GM23338 (cell line): ENCODE measurements around the gene ELAVL2.

Experiments used
- EZH2phosphoT487 ChIP-seq: fragments of 200-600 bp; sonication (generic); IDR thresholded peaks from one replicate; pipeline ENCODE4 v1.8.1; 2018; ENCODE audit warnings: antibody characterized with exemption; ENCODE audit not compliant: unreplicated experiment
- TF ChIP-seq, protein P1 (sequence below), 2 experiments: fragments of 200-600 bp in 1 of 2; sonication (generic) in 1 of 2; conservative IDR thresholded peaks; 2 replicates each; pipeline versions ENCODE4 v1.5.1 to v1.6.1; 2016 to 2017; ENCODE audit warnings: antibody characterized with exemption in 2 of 2, low read depth in 2 of 2, mild to moderate bottlenecking in 2 of 2, moderate library complexity in 1 of 2

DNA sequence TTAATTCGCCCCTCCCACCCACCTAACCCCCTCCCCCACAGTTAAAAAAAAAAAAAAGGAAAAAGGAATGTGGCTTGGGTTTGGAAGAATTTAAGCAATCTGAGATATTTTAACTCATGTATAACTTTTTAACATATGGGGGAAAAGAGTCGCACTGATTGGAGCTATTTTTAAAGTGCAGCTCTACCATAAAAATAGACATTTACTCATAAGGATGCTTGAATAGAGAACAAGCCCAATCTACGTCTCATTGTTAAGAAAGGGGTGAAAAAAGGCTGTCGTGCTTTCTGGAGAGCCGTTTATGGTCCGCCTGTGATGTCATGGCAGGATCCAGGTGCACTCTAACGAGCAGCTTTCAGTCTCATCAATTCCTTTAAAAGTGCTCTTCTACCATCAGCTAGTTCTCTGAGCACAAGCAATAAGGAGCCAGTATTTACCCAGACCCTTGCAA, 142.4 kb downstream of the ELAVL2 start:
- TF ChIP-seq, protein P1, sequence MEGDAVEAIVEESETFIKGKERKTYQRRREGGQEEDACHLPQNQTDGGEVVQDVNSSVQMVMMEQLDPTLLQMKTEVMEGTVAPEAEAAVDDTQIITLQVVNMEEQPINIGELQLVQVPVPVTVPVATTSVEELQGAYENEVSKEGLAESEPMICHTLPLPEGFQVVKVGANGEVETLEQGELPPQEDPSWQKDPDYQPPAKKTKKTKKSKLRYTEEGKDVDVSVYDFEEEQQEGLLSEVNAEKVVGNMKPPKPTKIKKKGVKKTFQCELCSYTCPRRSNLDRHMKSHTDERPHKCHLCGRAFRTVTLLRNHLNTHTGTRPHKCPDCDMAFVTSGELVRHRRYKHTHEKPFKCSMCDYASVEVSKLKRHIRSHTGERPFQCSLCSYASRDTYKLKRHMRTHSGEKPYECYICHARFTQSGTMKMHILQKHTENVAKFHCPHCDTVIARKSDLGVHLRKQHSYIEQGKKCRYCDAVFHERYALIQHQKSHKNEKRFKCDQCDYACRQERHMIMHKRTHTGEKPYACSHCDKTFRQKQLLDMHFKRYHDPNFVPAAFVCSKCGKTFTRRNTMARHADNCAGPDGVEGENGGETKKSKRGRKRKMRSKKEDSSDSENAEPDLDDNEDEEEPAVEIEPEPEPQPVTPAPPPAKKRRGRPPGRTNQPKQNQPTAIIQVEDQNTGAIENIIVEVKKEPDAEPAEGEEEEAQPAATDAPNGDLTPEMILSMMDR (conservative IDR thresholded peaks at IDR 0.05; ENCODE audit: low read depth in 2 of 2), result no peak
- no peak for TF ChIP-seq EZH2phosphoT487
